K562 (cell line): ENCODE data around the gene CBX8. TPM values are rescaled to one million over a fixed set of nuclear protein-coding genes. Genes with fewer than 3 reads are reported as not detected.

Source experiments
- CAMTA2 ChIP-seq: fragments of 250-450 bp; sonication (Bioruptor Pico); conservative IDR thresholded peaks from 2 replicates; pipeline ENCODE4 v1.5.1; 2022
- CBX1 ChIP-seq: sonication (generic); IDR thresholded peaks from 2 replicates; pipeline ENCODE4 v1.6.1; 2016; ENCODE audit warnings: antibody characterized with exemption, low read depth, mild to moderate bottlenecking
- FOXM1 ChIP-seq, 2 experiments: fragments of 450-650 bp in 1 of 2; sonication (generic) in 1 of 2; formaldehyde crosslinking in 1 of 2; IDR thresholded peaks; 2 replicates each; pipeline versions ENCODE4 v1.6.1 to v1.9.0; 2017 to 2022; ENCODE audit warnings: low read depth in 2 of 2, mild to moderate bottlenecking in 2 of 2, missing genetic modification reagents in 1 of 2, moderate library complexity in 1 of 2
- JUND ChIP-seq, 2 experiments: IDR thresholded peaks; 2 replicates in 1 of 2; 3 replicates in 1 of 2; pipeline ENCODE4 v1.6.1; 2011; ENCODE audit warnings: borderline replicate concordance in 2 of 2, low read depth in 2 of 2, low read length in 2 of 2, improper control_type of control experiment in 1 of 2, missing biosample characterization in 1 of 2, missing genetic modification characterization in 1 of 2, missing genetic modification reagents in 1 of 2
- NFIC ChIP-seq: fragments of 450-650 bp; IDR thresholded peaks from 2 replicates; pipeline ENCODE4 v1.6.1; 2017; ENCODE audit warnings: mild to moderate bottlenecking, inconsistent platforms
- PHB2 ChIP-seq: fragments of 450-650 bp; IDR thresholded peaks from 2 replicates; pipeline ENCODE4 v1.6.1; 2017; ENCODE audit warnings: low read depth
- SAFB ChIP-seq: fragments of 200-400 bp; formaldehyde crosslinking; IDR thresholded peaks from 2 replicates; pipeline ENCODE4 v1.6.1; 2017; ENCODE audit warnings: low read depth, low read length, borderline replicate concordance
- SRF ChIP-seq, 2 experiments: fragments of 250-450, 450-650 bp in 1 of 2; sonication (Bioruptor Pico) in 1 of 2; sonication (generic) in 1 of 2; formaldehyde crosslinking; IDR thresholded peaks; 2 replicates each; pipeline versions ENCODE4 v1.5.0 to v1.5.1; 2020 to 2022; ENCODE audit warnings: mild to moderate bottlenecking in 1 of 2, missing genetic modification reagents in 1 of 2
- SRSF1 ChIP-seq: fragments of 200-400 bp; formaldehyde crosslinking; IDR thresholded peaks from 2 replicates; pipeline ENCODE4 v1.6.1; 2017; ENCODE audit warnings: mild to moderate bottlenecking, low read depth, low read length, moderate library complexity
- ZBTB26 ChIP-seq: fragments of 450-650 bp; formaldehyde crosslinking; IDR thresholded peaks from 2 replicates; pipeline ENCODE4 v1.4.0; 2022; ENCODE audit warnings: missing genetic modification characterization
- ZBTB34 ChIP-seq: fragments of 250-450 bp; sonication (Bioruptor Pico); IDR thresholded peaks from 2 replicates; pipeline ENCODE4 v1.8.0; 2021; ENCODE audit warnings: mild to moderate bottlenecking, moderate library complexity
- ZBTB40 ChIP-seq, 2 experiments: fragments of 450-650 bp in 1 of 2; sonication (generic) in 1 of 2; formaldehyde crosslinking in 1 of 2; IDR thresholded peaks; 2 replicates each; pipeline versions ENCODE4 v1.7.1 to v1.9.0; 2016 to 2022; ENCODE audit warnings: inconsistent platforms in 1 of 2, mild to moderate bottlenecking in 1 of 2, missing genetic modification reagents in 1 of 2
- ZNF76 ChIP-seq: fragments of 250-450 bp; sonication (Bioruptor Pico); IDR thresholded peaks from 2 replicates; pipeline ENCODE4 v1.4.0; 2020; ENCODE audit warnings: mild to moderate bottlenecking, moderate library complexity, borderline replicate concordance
- polyA plus RNA-seq, 8 experiments: library from polyadenylated mRNA; depleted of rRNA in 4 of 8; stranded (reverse) in 5 of 8; unstranded in 3 of 8; fragments of >200 nt; fragmentation: Nextera tagmentation in 2 of 8; fragmentation: Illumina TruSeq in 1 of 8; extraction: Ambion mirVana in 2 of 8; extraction: Trizol in 1 of 8; gene quantifications; 2 replicates each; pipeline versions ENCODE4 v1.2.1 to v1.2.3, GENCODE V29; 2011 to 2014; ENCODE audit warnings: inconsistent platforms in 1 of 8, missing spikeins in 1 of 8
- total RNA-seq, 7 experiments: library from RNA; depleted of rRNA in 6 of 7; stranded (reverse); fragments of >200 nt in 6 of 7; fragmentation: Illumina TruSeq in 2 of 7; extraction: Trizol in 2 of 7; gene quantifications; 2 replicates each; pipeline versions ENCODE4 v1.2.1 to v1.2.3, GENCODE V29; 2011 to 2021; ENCODE audit warnings: low replicate concordance in 1 of 7

Gene CBX8
- total and polyA plus RNA-seq, 9 of the 15 experiments (the other 6 are each of a cell fraction or from before 2014, with no cell fraction given) = 0.08 to 11.9 (median 2.6) TPM

DNA sequence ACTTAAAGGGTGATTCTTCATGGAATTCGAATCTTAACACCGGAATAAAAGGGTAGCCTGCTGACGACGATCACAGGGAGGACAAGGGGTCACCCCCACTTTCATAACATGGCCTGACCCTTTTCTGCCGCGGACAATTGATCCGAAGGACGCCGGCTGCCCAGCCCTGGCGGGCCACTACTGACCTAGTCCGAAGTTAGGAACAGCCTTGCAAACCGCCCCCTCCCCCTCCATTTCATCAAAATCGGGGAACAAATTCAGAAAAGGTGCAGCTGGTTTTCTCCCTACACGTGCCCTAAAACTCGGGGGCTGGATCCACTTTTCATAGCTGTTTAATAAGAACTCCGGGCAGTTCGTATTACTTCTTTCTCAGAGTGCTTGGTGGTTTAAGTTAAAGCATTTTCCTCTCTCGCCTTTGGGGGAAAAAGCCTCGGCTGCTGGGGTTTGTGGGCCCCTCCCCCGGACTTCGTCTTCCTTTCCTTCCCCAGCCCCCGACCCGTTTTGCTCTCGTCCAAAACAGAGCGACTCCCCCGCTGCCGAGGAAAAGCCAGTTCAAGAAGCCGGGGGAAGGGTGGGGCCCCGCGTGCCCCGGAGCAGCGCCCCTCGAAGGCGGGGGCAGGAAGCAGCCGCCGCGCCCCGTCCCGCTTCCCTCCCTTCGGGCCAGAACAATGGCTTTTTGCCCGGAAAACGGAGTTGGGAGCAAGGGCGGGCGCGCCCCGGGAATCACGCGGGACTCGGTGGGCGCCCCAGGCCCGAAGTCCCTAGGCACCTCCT lies 19.6 kb downstream of the CBX8 start (continued):
- TF ChIP-seq CAMTA2 = no peak
- TF ChIP-seq SRSF1 = no peak
- TF ChIP-seq ZBTB34 (CRISPR knock-in tag) = no peak
- TF ChIP-seq PHB2 = no peak
- TF ChIP-seq JUND (IDR thresholded peaks at IDR 0.05; ENCODE audit: borderline replicate concordance, low read depth, low read length) = 0 out of 2 replicates have a peak, but pooled peaks have one; percentile 35
- TF ChIP-seq JUND (tag; IDR thresholded peaks at IDR 0.05; ENCODE audit: borderline replicate concordance, low read depth, low read length) = no peak
- no peak for TF ChIP-seq ZNF76 (CRISPR knock-in tag)
- peak; percentile 74; the same call in 1 of the 2 replicates for TF ChIP-seq SAFB
- peak; percentile 79; the same call in 1 of the 2 replicates for TF ChIP-seq CBX1
- no peak for TF ChIP-seq SRF (CRISPR knock-in tag; IDR thresholded peaks at IDR 0.05)
- peak; percentile 78 for TF ChIP-seq NFIC
- 0 out of 2 replicates have a peak, but pooled peaks have one; percentile 39 for TF ChIP-seq ZBTB40 (IDR thresholded peaks at IDR 0.05)
- TF ChIP-seq ZBTB40 (CRISPR knock-in tag; IDR thresholded peaks at IDR 0.05) = no peak
- TF ChIP-seq ZBTB26 (CRISPR knock-in tag) = no peak
- no peak for TF ChIP-seq FOXM1 (IDR thresholded peaks at IDR 0.05; ENCODE audit: low read depth)
- no peak for TF ChIP-seq FOXM1 (CRISPR knock-in tag; IDR thresholded peaks at IDR 0.05; ENCODE audit: low read depth)
